Left ventricle myocardium inferior (tissue), 1 donor: ENCODE data around the gene NAT9. TPM values are rescaled to one million over a fixed set of nuclear protein-coding genes. Genes with fewer than 3 reads are reported as not detected.

Source experiments
- DNase-seq: peaks from one replicate; pipeline ENCODE4 v3.0.0-alpha.2; 2020
- H3K27ac ChIP-seq: fragments of 200-600 bp; replicated peaks from 2 replicates; pipeline ENCODE4 v1.8.0; 2021
- H3K27me3 ChIP-seq: fragments of 200-600 bp; 2 replicates; pipeline ENCODE4 v1.8.0; 2021; ENCODE audit warnings: low read depth
- H3K36me3 ChIP-seq: fragments of 200-600 bp; 2 replicates; pipeline ENCODE4 v1.8.0; 2021
- H3K4me1 ChIP-seq: fragments of 200-600 bp; 2 replicates; pipeline ENCODE4 v1.8.0; 2021
- H3K4me3 ChIP-seq: fragments of 200-600 bp; 2 replicates; pipeline ENCODE4 v1.8.0; 2021; ENCODE audit warnings: mild to moderate bottlenecking, moderate library complexity
- H3K9me3 ChIP-seq: fragments of 200-600 bp; replicated peaks from 2 replicates; pipeline ENCODE4 v1.8.0; 2021
- CTCF ChIP-seq: fragments of 200-600 bp; IDR thresholded peaks from 2 replicates; pipeline ENCODE4 v1.8.0; 2021; ENCODE audit warnings: antibody characterized with exemption, mild to moderate bottlenecking, borderline replicate concordance
- intact Hi-C: fragments of 100-400 bp; cut with micrococcal nuclease; formaldehyde crosslinking; loops from one replicate; pipeline ENCODE4 v1.11.0; 2022
- total RNA-seq: library from RNA; stranded (reverse); fragmentation: NEBNext Ultra II Directional; extraction: Animal tissue kit (Norgen Biotek cat#: 25700); gene quantifications from one replicate; pipeline ENCODE4 v1.2.1, GENCODE V29; 2021
- donor health status: DM: no; HTN: yes; CAD: no; lungs with severe emphysema.

NAT9 gene
- total RNA-seq, 1 donor from 2014 or later, result 18.6 TPM

GRCh38 chr17:74744714-74745547, 31.2 kb downstream of the NAT9 start:
- Histone ChIP-seq H3K4me1 (peaks cover 57% of the 10 kb centered on the region), H3K36me3 (no peaks in the 10 kb centered on the region), H3K27me3 (peaks cover 19% of the 10 kb centered on the region), H3K27ac (peak overlapping the region; percentile 87), H3K9me3 (no peaks in the 10 kb centered on the region), H3K4me3 (peak overlapping the region; percentile 58)
- TF ChIP-seq CTCF, result peak; percentile 100
- DNase-seq, result peak; percentile 89
- intact Hi-C loops, result no loop called here

DNA sequence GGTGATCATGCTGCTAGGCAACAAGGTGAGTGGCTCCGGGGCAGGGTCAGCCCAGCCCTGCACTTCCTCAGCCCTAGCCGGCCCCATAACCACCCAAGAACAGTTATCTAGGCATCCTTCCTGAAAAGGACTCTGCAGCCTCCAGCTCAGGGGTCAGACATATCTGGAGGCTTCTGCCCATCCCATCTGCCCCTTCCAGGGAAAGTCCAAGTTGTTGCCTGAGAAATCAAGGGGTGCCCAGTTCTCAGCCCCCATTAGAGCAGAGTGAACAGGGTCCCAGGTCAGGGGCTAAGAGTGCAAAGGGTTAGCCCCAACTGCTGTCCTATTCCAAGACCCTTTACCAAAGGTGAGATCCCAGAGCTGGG, 31.8 kb downstream of the NAT9 start:
- DNase-seq, result peak; percentile 11
- Histone ChIP-seq H3K4me1 (peaks cover 51% of the 10 kb centered on the region), H3K27me3 (peaks cover 25% of the 10 kb centered on the region), H3K4me3 (no peak overlapping the region), H3K27ac (peak overlapping the region; percentile 87), H3K36me3 (no peaks in the 10 kb centered on the region), H3K9me3 (no peaks in the 10 kb centered on the region)
- intact Hi-C loops, result no loop called here
- TF ChIP-seq CTCF, result no peak

DNA sequence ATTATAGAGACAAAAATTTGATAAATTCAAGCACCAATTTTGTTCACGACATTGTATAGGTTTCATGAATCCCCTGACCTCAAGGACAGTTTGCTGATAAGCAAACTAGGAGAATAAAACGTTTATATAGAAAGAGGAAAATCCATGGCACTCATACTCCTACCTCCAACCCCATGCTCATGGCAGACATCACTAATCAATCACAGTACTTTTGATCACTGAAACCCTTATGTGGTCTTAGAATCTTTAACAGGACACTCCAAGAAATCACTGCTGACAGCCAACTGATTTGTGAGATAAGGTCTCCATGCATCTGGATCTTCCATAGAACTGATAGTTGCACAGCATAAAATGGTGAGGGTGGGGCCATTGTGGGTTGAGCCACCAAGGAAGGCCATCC, 32.4 kb downstream of the NAT9 start:
- TF ChIP-seq CTCF, result no peak
- Histone ChIP-seq H3K27me3 (peaks cover 31% of the 10 kb centered on the region), H3K36me3 (no peaks in the 10 kb centered on the region), H3K4me3 (no peak overlapping the region), H3K27ac (no peak overlapping the region), H3K4me1 (peaks cover 49% of the 10 kb centered on the region), H3K9me3 (no peaks in the 10 kb centered on the region)
- intact Hi-C loops, result no loop called here
- DNase-seq, result no peak

DNA sequence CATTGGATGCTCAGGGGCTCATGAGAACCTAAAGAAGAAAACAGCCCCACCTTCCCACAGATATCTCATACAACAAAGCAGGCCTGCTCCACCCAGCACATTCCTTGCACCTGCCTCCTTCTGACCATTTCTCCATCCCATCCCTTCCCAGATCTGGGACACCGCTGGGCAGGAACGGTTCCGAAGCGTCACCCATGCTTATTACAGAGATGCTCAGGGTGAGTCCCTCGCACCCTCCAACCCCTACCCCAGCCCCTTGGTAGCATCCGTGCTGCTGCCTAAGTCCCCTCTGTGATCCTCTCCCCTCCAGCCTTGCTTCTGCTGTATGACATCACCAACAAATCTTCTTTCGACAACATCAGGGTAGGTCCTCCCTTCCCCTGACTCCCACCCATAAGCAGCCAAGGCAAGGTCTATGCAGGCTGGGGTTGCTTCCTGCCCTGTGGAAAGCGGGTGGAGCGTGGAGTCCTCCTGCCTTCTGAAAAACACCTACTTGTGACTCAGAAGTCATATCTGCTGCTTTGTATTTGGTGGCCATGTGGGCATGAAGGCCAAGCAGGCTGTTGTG, 33.1 kb downstream of the NAT9 start:
- H3K36me3 ChIP-seq, result no peaks in the 10 kb centered on the region
- H3K27me3 ChIP-seq, result peaks cover 38% of the 10 kb centered on the region
- peaks cover 52% of the 10 kb centered on the region for H3K4me1 ChIP-seq
- TF ChIP-seq CTCF, result no peak
- DNase-seq, result peak; percentile 7
- H3K9me3 ChIP-seq, result no peaks in the 10 kb centered on the region
- H3K4me3 ChIP-seq, result no peak overlapping the region
- no peak overlapping the region for H3K27ac ChIP-seq
- intact Hi-C loops, result no loop called here

DNA sequence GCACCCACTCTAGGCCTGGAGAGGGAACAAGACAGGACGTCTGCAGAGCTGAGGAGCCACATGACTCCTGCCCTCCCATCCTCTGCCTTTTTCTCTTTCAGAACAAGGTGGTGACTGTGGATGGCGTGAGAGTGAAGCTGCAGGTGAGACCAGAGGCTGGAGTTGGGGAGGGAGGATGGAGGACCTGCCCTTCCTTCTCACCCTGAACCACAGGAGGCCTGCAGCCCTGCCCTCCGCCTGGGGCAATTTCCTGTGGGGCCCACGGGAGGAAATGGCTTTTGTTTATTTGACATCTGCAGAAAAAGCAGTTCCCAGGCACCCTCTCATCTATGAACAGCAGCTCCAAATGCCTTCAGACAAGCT, 34.0 kb downstream of the NAT9 start:
- peaks cover 52% of the 10 kb centered on the region for H3K4me1 ChIP-seq
- peaks cover 47% of the 10 kb centered on the region for H3K27me3 ChIP-seq
- H3K27ac ChIP-seq, result peak overlapping the region; percentile 27
- H3K36me3 ChIP-seq, result no peaks in the 10 kb centered on the region
- TF ChIP-seq CTCF, result no peak
- no peak overlapping the region for H3K4me3 ChIP-seq
- H3K9me3 ChIP-seq, result no peaks in the 10 kb centered on the region
- peak; percentile 17 for DNase-seq
- intact Hi-C loops, result no loop called here
